Nephron (organoid): Measurements from ENCODE around the gene AFAP1.

Experiments
- H3K27ac Mint-ChIP-seq, 3 experiments: 2 replicates each; pipeline ENCODE4 v1.8.0; 2020; ENCODE audit warnings: mixed read lengths in 3 of 3, mild to moderate bottlenecking in 2 of 3, moderate library complexity in 1 of 3
- H3K27me3 Mint-ChIP-seq: 2 replicates; pipeline ENCODE4 v1.8.0; 2021; ENCODE audit warnings: low read depth, mild to moderate bottlenecking, moderate library complexity, mixed read lengths
- H3K36me3 Mint-ChIP-seq: 2 replicates; pipeline ENCODE4 v1.8.0; 2020; ENCODE audit warnings: low read depth, mixed read lengths
- H3K4me1 Mint-ChIP-seq: 2 replicates; pipeline ENCODE4 v1.8.0; 2020; ENCODE audit warnings: mixed read lengths
- H3K4me3 Mint-ChIP-seq, 3 experiments: 2 replicates each; pipeline ENCODE4 v1.8.0; 2020; ENCODE audit warnings: mild to moderate bottlenecking in 3 of 3, mixed read lengths in 3 of 3, moderate library complexity in 2 of 3
- H3K9me3 Mint-ChIP-seq: 2 replicates; pipeline ENCODE4 v1.8.0; 2020; ENCODE audit warnings: mixed read lengths
- CTCF ChIP-seq, 3 experiments: fragments of 200-600 bp; sonication (generic); IDR thresholded peaks; one replicate each; pipeline ENCODE4 v1.5.0; 2021; ENCODE audit warnings: antibody characterized with exemption in 3 of 3; ENCODE audit not compliant: unreplicated experiment in 3 of 3

AFAP1 gene

GRCh38 chr4:7768736-7769135, 170.9 kb downstream of the AFAP1 start:
- Mint-ChIP-seq H3K27ac (no peak overlapping the region), H3K36me3 (peaks cover 82% of the 10 kb centered on the region), H3K27me3 (peaks cover 5% of the 10 kb centered on the region), H3K4me3 (no peak overlapping the region), H3K9me3 (no peaks in the 10 kb centered on the region), H3K4me1 (peaks cover 44% of the 10 kb centered on the region)
- TF ChIP-seq CTCF (IDR thresholded peaks at IDR 0.05; ENCODE audit: unreplicated experiment in 3 of 3): no peak

- H3K4me3 Mint-ChIP-seq: no peak overlapping the region
- TF ChIP-seq CTCF (IDR thresholded peaks at IDR 0.05; ENCODE audit: unreplicated experiment in 3 of 3): no peak
- no peaks in the 10 kb centered on the region for H3K9me3 Mint-ChIP-seq
- H3K36me3 Mint-ChIP-seq: peaks cover 80% of the 10 kb centered on the region
- peaks cover under 1% of the 10 kb centered on the region for H3K27me3 Mint-ChIP-seq
- no peak overlapping the region for H3K27ac Mint-ChIP-seq
- H3K4me1 Mint-ChIP-seq: peaks cover 36% of the 10 kb centered on the region
These were observed 171.7 kb downstream of the AFAP1 start for GRCh38 chr4:7767966-7768365.

GRCh38 chr4:7767526-7767925, 172.1 kb downstream of the AFAP1 start:
- no peaks in the 10 kb centered on the region for H3K9me3 Mint-ChIP-seq
- no peaks in the 10 kb centered on the region for H3K27me3 Mint-ChIP-seq
- no peak overlapping the region for H3K27ac Mint-ChIP-seq
- TF ChIP-seq CTCF (IDR thresholded peaks at IDR 0.05; ENCODE audit: unreplicated experiment in 3 of 3): no peak
- no peak overlapping the region for H3K4me3 Mint-ChIP-seq
- H3K36me3 Mint-ChIP-seq: peaks cover 75% of the 10 kb centered on the region
- peaks cover 32% of the 10 kb centered on the region for H3K4me1 Mint-ChIP-seq

DNA sequence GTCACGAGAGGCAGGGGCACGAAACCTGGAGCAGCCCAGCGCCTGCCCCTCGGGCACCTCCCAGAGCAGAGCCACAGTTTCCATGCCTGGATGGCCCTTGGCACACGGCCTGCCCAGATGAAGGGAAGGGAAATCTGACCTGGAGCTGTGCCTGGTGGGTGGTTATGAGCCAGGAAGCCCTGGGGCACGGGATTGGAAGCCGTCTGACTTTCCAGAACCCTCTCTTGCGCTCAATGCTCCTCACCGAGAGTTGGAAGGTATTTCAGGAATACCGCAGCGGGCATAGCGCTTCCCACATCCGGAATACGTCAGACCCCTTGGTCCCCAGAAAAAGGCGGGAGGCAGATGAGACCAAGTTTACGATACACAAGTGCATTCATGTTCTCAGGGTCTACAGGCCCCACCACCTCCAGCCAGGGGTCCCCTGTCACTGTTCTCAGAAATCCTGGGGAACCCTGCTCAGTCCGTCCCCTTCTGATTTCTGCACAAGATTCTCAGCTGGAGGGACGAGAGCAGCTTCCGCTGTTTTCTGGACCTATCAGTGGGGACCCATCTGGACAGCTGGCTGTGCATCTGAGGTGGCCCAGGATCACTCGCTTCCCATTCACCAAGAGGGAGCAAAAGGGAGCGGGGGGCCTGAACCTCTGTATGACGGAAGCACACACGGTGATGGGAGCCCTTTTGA, 172.9 kb downstream of the AFAP1 start:
- Mint-ChIP-seq H3K4me3 (no peak overlapping the region), H3K27me3 (no peaks in the 10 kb centered on the region), H3K9me3 (no peaks in the 10 kb centered on the region), H3K36me3 (peaks cover 70% of the 10 kb centered on the region), H3K27ac (no peak overlapping the region), H3K4me1 (peaks cover 28% of the 10 kb centered on the region)
- no peak for TF ChIP-seq CTCF (IDR thresholded peaks at IDR 0.05; ENCODE audit: unreplicated experiment in 3 of 3)

GRCh38 chr4:7766086-7766485, 173.6 kb downstream of the AFAP1 start:
- H3K4me3 Mint-ChIP-seq: no peak overlapping the region
- H3K27me3 Mint-ChIP-seq: no peaks in the 10 kb centered on the region

More at GRCh38 chr4:7766086-7766485, 173.6 kb downstream of the AFAP1 start:
- H3K9me3 Mint-ChIP-seq: no peaks in the 10 kb centered on the region
- no peak overlapping the region for H3K27ac Mint-ChIP-seq
- H3K36me3 Mint-ChIP-seq: peaks cover 67% of the 10 kb centered on the region
- TF ChIP-seq CTCF (IDR thresholded peaks at IDR 0.05; ENCODE audit: unreplicated experiment in 3 of 3): no peak
- peaks cover 28% of the 10 kb centered on the region for H3K4me1 Mint-ChIP-seq
